GM08714 (cell line): ENCODE measurements around the gene CABS1.

Experiments
- H3K4me3 ChIP-seq: fragments of 200-500 bp; sonication (Bioruptor generic); 2 replicates; pipeline ENCODE4 v1.5.1; 2014; ENCODE audit warnings: mild to moderate bottlenecking, low read length, inconsistent platforms
- ZNF274 ChIP-seq: IDR thresholded peaks from 2 replicates; pipeline ENCODE4 v1.6.1; 2012; ENCODE audit warnings: mild to moderate bottlenecking, low read depth, low read length

The CABS1 gene

GRCh38 chr4:70334681-70335080 is at the start of gene CABS1:
CABS1 (plus strand) TSS chr4:70334981; CDS start chr4:70335040, 59 bp downstream.
- no peak within 1 kb of the TSS for H3K4me3 ChIP-seq
- no peak for TF ChIP-seq ZNF274

GRCh38 chr4:70288651-70289050 is 46.1 kb upstream of the CABS1 start:
- H3K4me3 ChIP-seq, result no peak overlapping the region
- TF ChIP-seq ZNF274, result no peak

GRCh38 chr4:70291341-70291740 is 43.4 kb upstream of the CABS1 start:
- no peak for TF ChIP-seq ZNF274
- no peak overlapping the region for H3K4me3 ChIP-seq

- no peak overlapping the region for H3K4me3 ChIP-seq
- no peak for TF ChIP-seq ZNF274
These were observed 37.2 kb upstream of the CABS1 start for GRCh38 chr4:70297576-70297975.

GRCh38 chr4:70298051-70298450 is 36.7 kb upstream of the CABS1 start:
- no peak for TF ChIP-seq ZNF274
- H3K4me3 ChIP-seq, result no peak overlapping the region

GRCh38 chr4:70299643-70300042 is 35.1 kb upstream of the CABS1 start:
- no peak for TF ChIP-seq ZNF274
- no peak overlapping the region for H3K4me3 ChIP-seq

GRCh38 chr4:70300215-70300614 is 34.6 kb upstream of the CABS1 start:
- TF ChIP-seq ZNF274, result no peak
- no peak overlapping the region for H3K4me3 ChIP-seq

GRCh38 chr4:70303090-70303489 is 31.7 kb upstream of the CABS1 start:
- no peak for TF ChIP-seq ZNF274
- no peak overlapping the region for H3K4me3 ChIP-seq

- no peak overlapping the region for H3K4me3 ChIP-seq
- no peak for TF ChIP-seq ZNF274
These were observed 29.2 kb upstream of the CABS1 start for GRCh38 chr4:70305601-70306000.

- no peak for TF ChIP-seq ZNF274
- no peak overlapping the region for H3K4me3 ChIP-seq
These were observed 28.7 kb upstream of the CABS1 start for GRCh38 chr4:70306076-70306475.

GRCh38 chr4:70313736-70314135 is 21.0 kb upstream of the CABS1 start:
- no peak overlapping the region for H3K4me3 ChIP-seq
- no peak for TF ChIP-seq ZNF274

- no peak for TF ChIP-seq ZNF274
- H3K4me3 ChIP-seq, result no peak overlapping the region
These were observed 18.9 kb upstream of the CABS1 start for GRCh38 chr4:70315928-70316327.

GRCh38 chr4:70326052-70326451 is 8.7 kb upstream of the CABS1 start:
- TF ChIP-seq ZNF274, result no peak

GRCh38 chr4:70336043-70336442 is 1.3 kb downstream of the CABS1 start:
- no peak for TF ChIP-seq ZNF274

More at GRCh38 chr4:70326052-70326451, 8.7 kb upstream of the CABS1 start:
- H3K4me3 ChIP-seq, result no peak overlapping the region

GRCh38 chr4:70337886-70338420 is 3.2 kb downstream of the CABS1 start:
- H3K4me3 ChIP-seq, result no peak overlapping the region
- no peak for TF ChIP-seq ZNF274

More at GRCh38 chr4:70336043-70336442, 1.3 kb downstream of the CABS1 start:
- no peak overlapping the region for H3K4me3 ChIP-seq

- TF ChIP-seq ZNF274, result no peak
These were observed 21.4 kb downstream of the CABS1 start for GRCh38 chr4:70356185-70356584.

More at GRCh38 chr4:70356185-70356584, 21.4 kb downstream of the CABS1 start:
- H3K4me3 ChIP-seq, result no peak overlapping the region
